ENCODE results near the gene GGT5.

GGT5 gene

GRCh38 chr22:24201681-24202614 is 42.9 kb downstream of the GGT5 start:
- Histone ChIP-seq H3K9me3 (ENCODE audit: low read depth, low read length) (no peaks in the 10 kb centered on the region), H3K36me3 (ENCODE audit: insufficient read depth, low read length) (no peaks in the 10 kb centered on the region), H3K4me3 (no peak overlapping the region), H3K9ac (ENCODE audit: insufficient read length) (no peak overlapping the region), H3K27ac (no peak overlapping the region)
- DNase-seq (ENCODE audit: low read depth, low spot score) = no peak
- TF ChIP-seq FOXP2 (optimal IDR thresholded peaks at IDR 0.05; ENCODE audit: control extremely low read depth, extremely low read length, insufficient read depth) (no peak), POLR2AphosphoS5 (IDR thresholded peaks at IDR 0.05; ENCODE audit: borderline replicate concordance, low read depth, low read length) (no peak)

GRCh38 chr22:24200619-24201212 is 44.2 kb downstream of the GGT5 start:
- Histone ChIP-seq H3K4me3 (no peak overlapping the region), H3K9me3 (ENCODE audit: low read depth, low read length) (no peaks in the 10 kb centered on the region)
- DNase-seq (ENCODE audit: low read depth, low spot score) = no peak

GRCh38 chr22:24198682-24199052 is 46.2 kb downstream of the GGT5 start:
- no peak overlapping the region for H3K4me3 ChIP-seq
- H3K9ac ChIP-seq (ENCODE audit: insufficient read length) = no peak overlapping the region
- no peak for DNase-seq (ENCODE audit: low read depth, low spot score)
- TF ChIP-seq EZH2 (IDR thresholded peaks at IDR 0.05) = no peak
- no peak for TF ChIP-seq POLR2AphosphoS5 (IDR thresholded peaks at IDR 0.05; ENCODE audit: borderline replicate concordance, low read depth, low read length)
- TF ChIP-seq FOXP2 (optimal IDR thresholded peaks at IDR 0.05; ENCODE audit: control extremely low read depth, extremely low read length, insufficient read depth) = no peak
- no peaks in the 10 kb centered on the region for H3K36me3 ChIP-seq (ENCODE audit: insufficient read depth, low read length)
- no peaks in the 10 kb centered on the region for H3K9me3 ChIP-seq (ENCODE audit: low read depth, low read length)
- H3K27ac ChIP-seq = no peak overlapping the region

More at GRCh38 chr22:24200619-24201212, 44.2 kb downstream of the GGT5 start:
- H3K27ac ChIP-seq = no peak overlapping the region
- H3K36me3 ChIP-seq (ENCODE audit: insufficient read depth, low read length) = no peaks in the 10 kb centered on the region
- H3K9ac ChIP-seq (ENCODE audit: insufficient read length) = no peak overlapping the region
- TF ChIP-seq EZH2 (IDR thresholded peaks at IDR 0.05) (no peak), FOXP2 (optimal IDR thresholded peaks at IDR 0.05; ENCODE audit: control extremely low read depth, extremely low read length, insufficient read depth) (no peak), POLR2AphosphoS5 (IDR thresholded peaks at IDR 0.05; ENCODE audit: borderline replicate concordance, low read depth, low read length) (no peak)

- Histone ChIP-seq H3K9me3 (ENCODE audit: low read depth, low read length) (no peaks in the 10 kb centered on the region), H3K36me3 (ENCODE audit: insufficient read depth, low read length) (no peaks in the 10 kb centered on the region), H3K4me3 (no peak overlapping the region), H3K27ac (no peak overlapping the region), H3K9ac (ENCODE audit: insufficient read length) (no peak overlapping the region)
- DNase-seq (ENCODE audit: low read depth, low spot score) = no peak
- no peak for TF ChIP-seq EZH2 (IDR thresholded peaks at IDR 0.05)
- TF ChIP-seq FOXP2 (optimal IDR thresholded peaks at IDR 0.05; ENCODE audit: control extremely low read depth, extremely low read length, insufficient read depth) = no peak
- TF ChIP-seq POLR2AphosphoS5 (IDR thresholded peaks at IDR 0.05; ENCODE audit: borderline replicate concordance, low read depth, low read length) = no peak
These were observed 53.0 kb downstream of the GGT5 start for GRCh38 chr22:24191893-24192292.

GRCh38 chr22:24191381-24191841 is 53.5 kb downstream of the GGT5 start:
- Histone ChIP-seq H3K27ac (no peak overlapping the region), H3K4me3 (no peak overlapping the region)
- TF ChIP-seq FOXP2 (optimal IDR thresholded peaks at IDR 0.05; ENCODE audit: control extremely low read depth, extremely low read length, insufficient read depth) = no peak
- no peak for TF ChIP-seq EZH2 (IDR thresholded peaks at IDR 0.05)
- no peak for TF ChIP-seq POLR2AphosphoS5 (IDR thresholded peaks at IDR 0.05; ENCODE audit: borderline replicate concordance, low read depth, low read length)

GRCh38 chr22:24190596-24191208 is 54.2 kb downstream of the GGT5 start:
- Histone ChIP-seq H3K9ac (ENCODE audit: insufficient read length) (no peak overlapping the region), H3K27ac (no peak overlapping the region), H3K4me3 (no peak overlapping the region), H3K36me3 (ENCODE audit: insufficient read depth, low read length) (no peaks in the 10 kb centered on the region), H3K9me3 (ENCODE audit: low read depth, low read length) (no peaks in the 10 kb centered on the region)
- DNase-seq (ENCODE audit: low read depth, low spot score) = no peak
- TF ChIP-seq EZH2 (IDR thresholded peaks at IDR 0.05) (no peak), POLR2AphosphoS5 (IDR thresholded peaks at IDR 0.05; ENCODE audit: borderline replicate concordance, low read depth, low read length) (no peak), FOXP2 (optimal IDR thresholded peaks at IDR 0.05; ENCODE audit: control extremely low read depth, extremely low read length, insufficient read depth) (no peak)

More at GRCh38 chr22:24191381-24191841, 53.5 kb downstream of the GGT5 start:
- Histone ChIP-seq H3K36me3 (ENCODE audit: insufficient read depth, low read length) (no peaks in the 10 kb centered on the region), H3K9me3 (ENCODE audit: low read depth, low read length) (no peaks in the 10 kb centered on the region), H3K9ac (ENCODE audit: insufficient read length) (no peak overlapping the region)
- no peak for DNase-seq (ENCODE audit: low read depth, low spot score)

GRCh38 chr22:24190159-24190540 is 54.7 kb downstream of the GGT5 start:
- no peak for TF ChIP-seq EZH2 (IDR thresholded peaks at IDR 0.05)
- no peak for TF ChIP-seq FOXP2 (optimal IDR thresholded peaks at IDR 0.05; ENCODE audit: control extremely low read depth, extremely low read length, insufficient read depth)
- no peak for TF ChIP-seq POLR2AphosphoS5 (IDR thresholded peaks at IDR 0.05; ENCODE audit: borderline replicate concordance, low read depth, low read length)
- no peak for DNase-seq (ENCODE audit: low read depth, low spot score)
- Histone ChIP-seq H3K36me3 (ENCODE audit: insufficient read depth, low read length) (no peaks in the 10 kb centered on the region), H3K9me3 (ENCODE audit: low read depth, low read length) (no peaks in the 10 kb centered on the region), H3K27ac (no peak overlapping the region), H3K4me3 (no peak overlapping the region), H3K9ac (ENCODE audit: insufficient read length) (no peak overlapping the region)
